GM23338 (cell line): Measurements from ENCODE around the gene PTCD2. TPM values are rescaled to one million over a fixed set of nuclear protein-coding genes. Genes with fewer than 3 reads are reported as not detected.

ENCODE experiments used
- ATAC-seq: fragments of 200-7000 bp; cut with Tn5 transposase; 3 replicates; pipeline ENCODE4 v1.9.1; 2020
- DNase-seq: peaks from one replicate; pipeline ENCODE4 v3.0.0-alpha.2; 2015; ENCODE audit warnings: low spot score
- H2AFZ ChIP-seq: fragments of 200-600 bp; sonication (generic); 2 replicates; pipeline ENCODE4 v1.8.0; 2016; ENCODE audit warnings: antibody characterized with exemption, mild to moderate bottlenecking, moderate library complexity
- H3F3A ChIP-seq: fragments of 200-600 bp; sonication (generic); replicated peaks from 2 replicates; pipeline ENCODE4 v1.8.0; 2017; ENCODE audit warnings: antibody characterized with exemption, mixed run types, low read depth
- H3K27ac ChIP-seq: fragments of 200-600 bp; sonication (generic); 2 replicates; pipeline ENCODE4 v1.6.1; 2016; ENCODE audit warnings: low read depth
- H3K27me3 ChIP-seq: fragments of 200-600 bp; sonication (generic); 2 replicates; pipeline ENCODE4 v1.8.0; 2016; ENCODE audit warnings: mild to moderate bottlenecking, mixed run types, moderate library complexity; ENCODE audit not compliant: insufficient read depth
- H3K36me3 ChIP-seq: fragments of 200-600 bp; sonication (generic); 2 replicates; pipeline ENCODE4 v1.8.0; 2016; ENCODE audit warnings: mild to moderate bottlenecking; ENCODE audit not compliant: insufficient read depth
- H3K4me1 ChIP-seq: fragments of 200-600 bp; sonication (generic); 2 replicates; pipeline ENCODE4 v1.8.0; 2016; ENCODE audit warnings: mild to moderate bottlenecking, moderate library complexity; ENCODE audit not compliant: insufficient read depth
- H3K4me2 ChIP-seq: fragments of 200-600 bp; sonication (generic); 2 replicates; pipeline ENCODE4 v1.7.1; 2017; ENCODE audit warnings: mixed run types
- H3K4me3 ChIP-seq: fragments of 200-600 bp; sonication (generic); 2 replicates; pipeline ENCODE4 v1.6.1; 2016; ENCODE audit warnings: mixed run types
- H3K79me2 ChIP-seq: fragments of 200-600 bp; sonication (generic); replicated peaks from 2 replicates; pipeline ENCODE4 v1.8.0; 2017; ENCODE audit warnings: mild to moderate bottlenecking; ENCODE audit not compliant: insufficient read depth
- H3K9me2 ChIP-seq: fragments of 200-600 bp; sonication (generic); 2 replicates; pipeline ENCODE4 v1.8.0; 2017; ENCODE audit not compliant: insufficient read depth
- H4K20me1 ChIP-seq: fragments of 200-600 bp; sonication (generic); replicated peaks from 2 replicates; pipeline ENCODE4 v1.8.0; 2017; ENCODE audit warnings: mild to moderate bottlenecking; ENCODE audit not compliant: insufficient read depth
- H3K27ac Mint-ChIP-seq: 2 replicates; pipeline ENCODE4 v1.8.0; 2020; ENCODE audit warnings: inconsistent platforms, mild to moderate bottlenecking, moderate library complexity, mixed read lengths
- H3K27me3 Mint-ChIP-seq: 3 replicates; pipeline ENCODE4 v1.8.0; 2022; ENCODE audit warnings: low read depth, mild to moderate bottlenecking, moderate library complexity, mixed read lengths, inconsistent platforms; ENCODE audit not compliant: insufficient read depth, poor library complexity
- H3K36me3 Mint-ChIP-seq: 3 replicates; pipeline ENCODE4 v1.8.0; 2021; ENCODE audit warnings: low read depth, mild to moderate bottlenecking, inconsistent platforms, moderate library complexity, mixed read lengths
- H3K4me1 Mint-ChIP-seq: 3 replicates; pipeline ENCODE4 v1.8.0; 2020; ENCODE audit warnings: mild to moderate bottlenecking, inconsistent platforms, mixed read lengths
- H3K4me3 Mint-ChIP-seq: 3 replicates; pipeline ENCODE4 v1.8.0; 2021; ENCODE audit warnings: moderate library complexity, mild to moderate bottlenecking, inconsistent platforms, mixed read lengths
- H3K9me3 Mint-ChIP-seq: 3 replicates; pipeline ENCODE4 v1.8.0; 2020; ENCODE audit warnings: moderate library complexity, mild to moderate bottlenecking, inconsistent platforms, mixed read lengths
- CREB1 ChIP-seq: fragments of 250-450 bp; sonication (Bioruptor Pico); IDR thresholded peaks from 2 replicates; pipeline ENCODE4 v1.5.0; 2020; ENCODE audit warnings: low read depth, mild to moderate bottlenecking, moderate library complexity
- EZH2 ChIP-seq: fragments of 200-600 bp; sonication (generic); IDR thresholded peaks from one replicate; pipeline ENCODE4 v1.8.0; 2017; ENCODE audit warnings: antibody characterized with exemption, mild to moderate bottlenecking, low read depth; ENCODE audit not compliant: unreplicated experiment
- EZH2phosphoT487 ChIP-seq: fragments of 200-600 bp; sonication (generic); IDR thresholded peaks from one replicate; pipeline ENCODE4 v1.8.1; 2018; ENCODE audit warnings: antibody characterized with exemption; ENCODE audit not compliant: unreplicated experiment
- JUNB ChIP-seq: IDR thresholded peaks from one replicate; pipeline ENCODE4 v1.6.1; 2016; ENCODE audit warnings: antibody characterized with exemption; ENCODE audit not compliant: unreplicated experiment
- NANOG ChIP-seq: IDR thresholded peaks from 2 replicates; pipeline ENCODE4 v1.6.1; 2016; ENCODE audit warnings: antibody characterized with exemption, borderline replicate concordance
- POLR2AphosphoS5 ChIP-seq: IDR thresholded peaks from 2 replicates; pipeline ENCODE4 v1.6.1; 2016; ENCODE audit warnings: antibody characterized with exemption, low read depth
- REST ChIP-seq: IDR thresholded peaks from one replicate; pipeline ENCODE4 v1.6.1; 2018; ENCODE audit warnings: antibody characterized with exemption; ENCODE audit not compliant: unreplicated experiment
- STAT1 ChIP-seq: IDR thresholded peaks from one replicate; pipeline ENCODE4 v1.6.1; 2016; ENCODE audit warnings: antibody characterized with exemption; ENCODE audit not compliant: unreplicated experiment
- ZNF114 ChIP-seq: fragments of 250-450 bp; sonication (Bioruptor Pico); IDR thresholded peaks from 2 replicates; pipeline ENCODE4 v1.5.0; 2020; ENCODE audit warnings: mild to moderate bottlenecking, moderate library complexity
- ZNF331 ChIP-seq: fragments of 250-450 bp; sonication (Bioruptor Pico); IDR thresholded peaks from 2 replicates; pipeline ENCODE4 v1.5.0; 2020; ENCODE audit warnings: low read depth, mild to moderate bottlenecking, moderate library complexity
- polyA plus RNA-seq: library from polyadenylated mRNA; unstranded; fragments of >200 nt; fragmentation: Nextera tagmentation; extraction: Ambion mirVana; gene quantifications from 2 replicates; pipeline ENCODE4 v1.2.1, GENCODE V29; 2016
- total RNA-seq: library from RNA; depleted of rRNA; stranded (reverse); fragments of >200 nt; shearing (Covaris generic); gene quantifications from 2 replicates; pipeline ENCODE4 v1.2.3, GENCODE V29; 2014
- TF ChIP-seq, protein P1 (sequence below): IDR thresholded peaks from 2 replicates; pipeline ENCODE4 v1.6.1; 2016; ENCODE audit warnings: antibody characterized with exemption
- TF ChIP-seq, protein P2 (sequence below), 2 experiments: fragments of 200-600 bp in 1 of 2; sonication (generic) in 1 of 2; conservative IDR thresholded peaks; 2 replicates each; pipeline versions ENCODE4 v1.5.1 to v1.6.1; 2016 to 2017; ENCODE audit warnings: antibody characterized with exemption in 2 of 2, low read depth in 2 of 2, mild to moderate bottlenecking in 2 of 2, moderate library complexity in 1 of 2

The PTCD2 gene
- total and polyA plus RNA-seq, 2 experiments from 2014 or later, result 8.8 to 14.5 TPM

DNA sequence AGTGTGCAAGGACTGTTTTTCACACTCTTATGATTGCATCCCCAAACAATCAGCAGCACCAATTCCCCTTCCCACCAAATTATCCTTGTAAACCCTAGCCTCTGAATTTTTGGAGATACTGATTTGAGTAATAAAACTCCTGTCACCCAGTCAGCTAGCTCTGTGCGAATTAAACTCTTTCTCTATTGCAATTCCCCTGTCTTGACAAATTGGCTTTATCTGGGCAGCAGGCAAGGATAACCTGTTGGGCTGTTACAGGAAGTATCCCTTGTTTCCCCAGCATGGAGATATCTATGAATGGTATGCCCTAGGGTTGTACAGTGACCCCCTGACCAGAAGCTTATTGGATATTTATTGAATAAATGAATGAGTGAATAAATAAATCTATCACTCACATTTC, 80.8 kb downstream of the PTCD2 start:
- no peaks in the 10 kb centered on the region; the same call in 1 of the 2 replicates for H3K9me2 ChIP-seq
- no peak overlapping the region for H2AFZ ChIP-seq
- Mint-ChIP-seq H3K4me1 (peaks cover 21% of the 10 kb centered on the region), H3K9me3 (peaks cover 24% of the 10 kb centered on the region; the same call in 2 of the 3 replicates), H3K36me3 (peaks cover 14% of the 10 kb centered on the region; the same call in 2 of the 3 replicates), H3K4me3 (no peak overlapping the region), H3K27me3 (peaks cover 9% of the 10 kb centered on the region), H3K27ac (no peak overlapping the region)
- H3K4me2 ChIP-seq, result no peak overlapping the region
- H3K4me3 ChIP-seq, result no peak overlapping the region
- no peaks in the 10 kb centered on the region for H4K20me1 ChIP-seq
- no peaks in the 10 kb centered on the region for H3F3A ChIP-seq
- H3K36me3 ChIP-seq, result no peaks in the 10 kb centered on the region
- H3K27me3 ChIP-seq, result no peaks in the 10 kb centered on the region
- DNase-seq, result no peak
- no peaks in the 10 kb centered on the region for H3K4me1 ChIP-seq
- no peaks in the 10 kb centered on the region for H3K79me2 ChIP-seq
- no peak overlapping the region for H3K27ac ChIP-seq
- no peak for ATAC-seq
- TF ChIP-seq CREB1 (CRISPR knock-in tag), result no peak
- TF ChIP-seq, protein P1, sequence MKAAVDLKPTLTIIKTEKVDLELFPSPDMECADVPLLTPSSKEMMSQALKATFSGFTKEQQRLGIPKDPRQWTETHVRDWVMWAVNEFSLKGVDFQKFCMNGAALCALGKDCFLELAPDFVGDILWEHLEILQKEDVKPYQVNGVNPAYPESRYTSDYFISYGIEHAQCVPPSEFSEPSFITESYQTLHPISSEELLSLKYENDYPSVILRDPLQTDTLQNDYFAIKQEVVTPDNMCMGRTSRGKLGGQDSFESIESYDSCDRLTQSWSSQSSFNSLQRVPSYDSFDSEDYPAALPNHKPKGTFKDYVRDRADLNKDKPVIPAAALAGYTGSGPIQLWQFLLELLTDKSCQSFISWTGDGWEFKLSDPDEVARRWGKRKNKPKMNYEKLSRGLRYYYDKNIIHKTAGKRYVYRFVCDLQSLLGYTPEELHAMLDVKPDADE, result no peak
- TF ChIP-seq REST, result no peak
- TF ChIP-seq STAT1, result no peak
- TF ChIP-seq, protein P2, sequence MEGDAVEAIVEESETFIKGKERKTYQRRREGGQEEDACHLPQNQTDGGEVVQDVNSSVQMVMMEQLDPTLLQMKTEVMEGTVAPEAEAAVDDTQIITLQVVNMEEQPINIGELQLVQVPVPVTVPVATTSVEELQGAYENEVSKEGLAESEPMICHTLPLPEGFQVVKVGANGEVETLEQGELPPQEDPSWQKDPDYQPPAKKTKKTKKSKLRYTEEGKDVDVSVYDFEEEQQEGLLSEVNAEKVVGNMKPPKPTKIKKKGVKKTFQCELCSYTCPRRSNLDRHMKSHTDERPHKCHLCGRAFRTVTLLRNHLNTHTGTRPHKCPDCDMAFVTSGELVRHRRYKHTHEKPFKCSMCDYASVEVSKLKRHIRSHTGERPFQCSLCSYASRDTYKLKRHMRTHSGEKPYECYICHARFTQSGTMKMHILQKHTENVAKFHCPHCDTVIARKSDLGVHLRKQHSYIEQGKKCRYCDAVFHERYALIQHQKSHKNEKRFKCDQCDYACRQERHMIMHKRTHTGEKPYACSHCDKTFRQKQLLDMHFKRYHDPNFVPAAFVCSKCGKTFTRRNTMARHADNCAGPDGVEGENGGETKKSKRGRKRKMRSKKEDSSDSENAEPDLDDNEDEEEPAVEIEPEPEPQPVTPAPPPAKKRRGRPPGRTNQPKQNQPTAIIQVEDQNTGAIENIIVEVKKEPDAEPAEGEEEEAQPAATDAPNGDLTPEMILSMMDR (conservative IDR thresholded peaks at IDR 0.05; ENCODE audit: low read depth in 2 of 2), result no peak
- TF ChIP-seq JUNB, result no peak
- no peak for TF ChIP-seq ZNF114 (CRISPR knock-in tag)
- TF ChIP-seq EZH2phosphoT487, result no peak
- TF ChIP-seq POLR2AphosphoS5, result no peak
- TF ChIP-seq ZNF331 (CRISPR knock-in tag), result no peak
- no peak for TF ChIP-seq NANOG
- no peak for TF ChIP-seq EZH2
